Kidney (tissue), 14 donors: Measurements from ENCODE around the gene EEF1AKMT1. TPM values are rescaled to one million over a fixed set of nuclear protein-coding genes. Genes with fewer than 3 reads are reported as not detected.
A peak's percentile ranks its signal among the peaks of the same experiment; 100 is the strongest.

Experiments
- DNase-seq, 5 donors: peaks; one replicate each; pipeline ENCODE4 v3.0.0-alpha.2; 2013 to 2020
- FAIRE-seq: peaks from 2 replicates; lab custom pipeline; 2012; peaks lifted over from hg19 to GRCh38; lab: Jason Lieb, UNC
- H3K27ac ChIP-seq, 2 donors: one replicate each; pipeline ENCODE4 v1.7.0; 2013; ENCODE audit warnings: low read depth in 2 of 2, low read length in 2 of 2, inconsistent platforms in 1 of 2
- H3K27me3 ChIP-seq: one replicate; pipeline ENCODE4 v1.7.1; 2013; ENCODE audit warnings: low read length, inconsistent platforms; ENCODE audit not compliant: control insufficient read depth, insufficient read depth
- H3K36me3 ChIP-seq, 3 donors: one replicate each; pipeline versions ENCODE4 v1.7.0 to v1.7.1; 2013; ENCODE audit warnings: low read length in 3 of 3, control low read depth in 1 of 3, inconsistent platforms in 1 of 3; ENCODE audit not compliant: insufficient read depth in 3 of 3, control insufficient read depth in 2 of 3
- H3K4me1 ChIP-seq, 3 donors: one replicate each; pipeline versions ENCODE4 v1.7.0 to v1.7.1; 2013; ENCODE audit warnings: low read length in 3 of 3, inconsistent platforms in 1 of 3, low read depth in 1 of 3; ENCODE audit not compliant: control insufficient read depth in 2 of 3, insufficient read depth in 2 of 3
- H3K4me3 ChIP-seq, 3 donors: one replicate each; pipeline versions ENCODE4 v1.7.0 to v1.8.1; 2013; ENCODE audit warnings: low read length in 3 of 3, control low read depth in 1 of 3, inconsistent platforms in 1 of 3
- H3K9ac ChIP-seq, 3 donors: one replicate each; pipeline versions ENCODE4 v1.7.0 to v1.7.1; 2013; ENCODE audit warnings: low read length in 3 of 3, control low read depth in 1 of 3, inconsistent platforms in 1 of 3
- H3K9me3 ChIP-seq, 3 donors: one replicate each; pipeline versions ENCODE4 v1.7.0 to v1.7.1; 2013; ENCODE audit warnings: low read length in 3 of 3, control low read depth in 1 of 3, inconsistent platforms in 1 of 3; ENCODE audit not compliant: control insufficient read depth in 2 of 3, insufficient read depth in 1 of 3
- intact Hi-C: fragments of 100-400 bp; cut with DNase I; formaldehyde crosslinking; loops from one replicate; pipeline ENCODE4 v1.11.1; 2022
- polyA plus RNA-seq: library from polyadenylated mRNA; stranded (reverse); fragments of 350-450 nt; fragmentation: Illumina TruSeq; extraction: RNeasy Lipid Tissue Mini Kit (QIAGEN cat#74804); gene quantifications from one replicate; pipeline ENCODE4 v1.2.3, GENCODE V29; 2014; ENCODE audit warnings: low read depth, low replicate concordance; ENCODE audit not compliant: insufficient read depth
- total RNA-seq: library from RNA; stranded (reverse); fragmentation: NEBNext Ultra II Directional; extraction: Animal tissue kit (Norgen Biotek cat#: 25700); gene quantifications from one replicate; pipeline ENCODE4 v1.2.1, GENCODE V29; 2021
- TF ChIP-seq, protein P1 (sequence below): IDR thresholded peaks from 3 replicates; pipeline ENCODE4 v1.5.1; 2012; ENCODE audit warnings: mild to moderate bottlenecking, moderate library complexity, borderline replicate concordance; ENCODE audit not compliant: insufficient read depth; ENCODE audit errors: extremely low read depth
- donor health status: control.
- donor health status: control.
- donor health status: control.
- donor health status: control.
- donor health status: control.
- donor health status: DM: yes; HTN: yes; CAD: no.
- donor health status: Normal renal cell carcinoma (clear cell type).

EEF1AKMT1 gene
- total and polyA plus RNA-seq, 2 donors from 2014 or later, result 10.7 to 16.6 TPM

DNA sequence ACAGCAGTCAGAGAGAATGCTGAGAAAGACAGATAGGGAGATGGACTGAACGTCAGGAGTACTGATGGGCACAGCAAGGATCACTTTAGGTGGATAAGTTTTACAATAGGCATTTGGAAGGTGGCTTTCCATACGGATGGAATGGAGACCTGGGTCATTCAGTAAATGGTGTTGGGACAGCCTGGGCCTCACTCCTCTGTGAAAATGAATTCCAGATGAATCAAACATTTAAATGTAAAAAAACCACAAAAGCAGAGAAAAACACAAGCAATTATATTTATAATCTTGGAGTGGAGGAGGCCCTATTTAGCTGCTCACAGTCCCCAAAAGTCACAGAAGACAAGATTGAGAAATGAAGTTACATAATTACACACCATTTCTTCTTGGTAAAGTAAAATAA is 65.5 kb downstream of the EEF1AKMT1 start:
- Histone ChIP-seq H3K4me3 (no peak overlapping the region), H3K4me1 (peaks cover 0 to 2% (median 0%) of the 10 kb centered on the region in 3 donors), H3K9ac (no peak overlapping the region), H3K27ac (no peak overlapping the region), H3K36me3 (no peaks in the 10 kb centered on the region), H3K9me3 (no peaks in the 10 kb centered on the region), H3K27me3 (no peaks in the 10 kb centered on the region)
- intact Hi-C loops, result loop anchor here (10.0 kb wide), 1 partner anchor 117 kb away; no protein-coding TSS in a partner anchor
- TF ChIP-seq, protein P1, sequence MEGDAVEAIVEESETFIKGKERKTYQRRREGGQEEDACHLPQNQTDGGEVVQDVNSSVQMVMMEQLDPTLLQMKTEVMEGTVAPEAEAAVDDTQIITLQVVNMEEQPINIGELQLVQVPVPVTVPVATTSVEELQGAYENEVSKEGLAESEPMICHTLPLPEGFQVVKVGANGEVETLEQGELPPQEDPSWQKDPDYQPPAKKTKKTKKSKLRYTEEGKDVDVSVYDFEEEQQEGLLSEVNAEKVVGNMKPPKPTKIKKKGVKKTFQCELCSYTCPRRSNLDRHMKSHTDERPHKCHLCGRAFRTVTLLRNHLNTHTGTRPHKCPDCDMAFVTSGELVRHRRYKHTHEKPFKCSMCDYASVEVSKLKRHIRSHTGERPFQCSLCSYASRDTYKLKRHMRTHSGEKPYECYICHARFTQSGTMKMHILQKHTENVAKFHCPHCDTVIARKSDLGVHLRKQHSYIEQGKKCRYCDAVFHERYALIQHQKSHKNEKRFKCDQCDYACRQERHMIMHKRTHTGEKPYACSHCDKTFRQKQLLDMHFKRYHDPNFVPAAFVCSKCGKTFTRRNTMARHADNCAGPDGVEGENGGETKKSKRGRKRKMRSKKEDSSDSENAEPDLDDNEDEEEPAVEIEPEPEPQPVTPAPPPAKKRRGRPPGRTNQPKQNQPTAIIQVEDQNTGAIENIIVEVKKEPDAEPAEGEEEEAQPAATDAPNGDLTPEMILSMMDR, result no peak
- no peak for DNase-seq
- no peak for FAIRE-seq

DNA sequence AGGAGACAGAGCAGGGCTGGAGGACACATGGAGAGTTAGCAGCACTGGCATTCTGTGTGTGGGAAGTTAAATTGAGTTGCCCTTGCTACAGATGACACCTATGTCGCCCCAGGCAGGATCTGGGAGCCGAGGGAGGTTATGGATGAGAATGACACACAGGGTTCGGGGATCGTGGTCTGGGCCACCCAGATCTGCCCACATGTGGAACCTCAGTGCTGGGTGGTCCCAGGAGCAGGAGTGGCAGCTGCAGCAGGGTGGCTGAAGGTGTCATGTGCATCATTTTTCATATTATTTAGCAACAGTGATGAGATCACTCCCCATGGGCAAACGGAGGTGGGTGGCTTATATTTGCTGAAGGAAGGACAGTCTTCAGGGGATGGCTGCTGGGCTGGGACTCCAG is 67.1 kb downstream of the EEF1AKMT1 start:
- FAIRE-seq, result no peak
- no peak overlapping the region for H3K9ac ChIP-seq
- H3K4me1 ChIP-seq, result peaks cover 0 to 5% (median 5%) of the 10 kb centered on the region in 3 donors
- H3K9me3 ChIP-seq, result no peaks in the 10 kb centered on the region
- H3K27ac ChIP-seq, result no peak overlapping the region
- H3K36me3 ChIP-seq, result no peaks in the 10 kb centered on the region
- TF ChIP-seq, protein P1, result no peak
- H3K4me3 ChIP-seq, result no peak overlapping the region
- no peak for DNase-seq
- no peaks in the 10 kb centered on the region for H3K27me3 ChIP-seq
- intact Hi-C loops, result loop anchor here (10.0 kb wide), 1 partner anchor 118 kb away; no protein-coding TSS in a partner anchor

DNA sequence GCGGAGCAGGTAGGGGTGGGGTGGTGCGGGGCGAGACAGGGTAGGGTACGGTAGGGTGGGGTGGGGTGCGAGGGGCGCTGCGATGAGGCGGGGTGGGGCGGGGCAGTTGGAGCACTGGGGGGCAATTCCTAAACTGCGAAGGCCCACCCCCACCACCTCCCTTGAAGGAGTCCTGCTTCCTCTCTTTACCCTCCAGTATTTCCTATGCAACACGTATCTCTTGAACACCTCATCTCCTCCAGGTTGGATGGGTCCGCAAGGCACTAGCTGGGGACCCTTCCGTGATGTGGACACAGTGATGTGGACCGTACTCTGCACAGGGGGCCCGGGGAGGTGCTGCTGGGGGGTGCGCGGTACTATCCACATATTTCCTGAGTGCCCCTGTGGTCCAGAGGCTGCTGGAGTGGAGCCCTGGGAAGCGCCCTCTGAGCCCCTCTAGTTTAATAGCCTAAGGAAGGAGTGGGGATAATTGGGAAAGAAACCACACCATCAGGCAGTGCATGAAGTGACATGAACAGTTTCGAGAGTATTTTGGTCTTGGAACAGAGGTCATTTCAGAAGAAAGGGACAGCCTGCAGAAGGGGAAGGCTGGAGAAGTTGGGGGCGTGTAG is 69.2 kb downstream of the EEF1AKMT1 start:
- DNase-seq, result no peak
- FAIRE-seq, result no peak
- no peaks in the 10 kb centered on the region for H3K9me3 ChIP-seq
- H3K27me3 ChIP-seq, result no peaks in the 10 kb centered on the region
- H3K4me3 ChIP-seq, result peak overlapping the region in 2 of 3 donors; percentile 26 to 32
- intact Hi-C loops, result loop anchor here (10.0 kb wide), 1 partner anchor 120 kb away; no protein-coding TSS in a partner anchor
- no peaks in the 10 kb centered on the region for H3K36me3 ChIP-seq
- H3K9ac ChIP-seq, result no peak overlapping the region
- TF ChIP-seq, protein P1, result no peak
- H3K27ac ChIP-seq, result no peak overlapping the region
- H3K4me1 ChIP-seq, result peaks cover 0 to 5% (median 5%) of the 10 kb centered on the region in 3 donors
